Muscle of leg (tissue), 16 donors: ENCODE results near the gene C14orf39. TPM values are rescaled to one million over a fixed set of nuclear protein-coding genes. Genes with fewer than 3 reads are reported as not detected.

Experiments used
- DNase-seq: peaks from one replicate; pipeline ENCODE4 v3.0.0; 2013
- H3K27ac ChIP-seq: one replicate; pipeline ENCODE4 v1.5.1; 2013; ENCODE audit warnings: mild to moderate bottlenecking, low read length, control low read depth
- H3K27me3 ChIP-seq: one replicate; pipeline ENCODE4 v1.6.1; 2013; ENCODE audit warnings: low read length; ENCODE audit not compliant: control insufficient read depth, insufficient read depth
- H3K36me3 ChIP-seq: one replicate; pipeline ENCODE4 v1.6.1; 2013; ENCODE audit warnings: low read length; ENCODE audit not compliant: control insufficient read depth, insufficient read depth
- H3K4me1 ChIP-seq: one replicate; pipeline ENCODE4 v1.6.1; 2013; ENCODE audit warnings: low read length; ENCODE audit not compliant: control insufficient read depth, insufficient read depth
- H3K4me3 ChIP-seq: one replicate; pipeline ENCODE4 v1.5.1; 2013; ENCODE audit warnings: low read length, control low read depth
- H3K9me3 ChIP-seq: replicated peaks from 2 replicates; pipeline ENCODE4 v1.6.1; 2013; ENCODE audit warnings: low read depth, low read length; ENCODE audit not compliant: control insufficient read depth
- WGBS: methylation state at CpG from one replicate; pipeline ENCODE4 v1.1.5; 2013; ENCODE audit warnings: missing lambda C conversion rate; ENCODE audit not compliant: insufficient coverage; 5-methylcytosine and 5-hydroxymethylcytosine counted together
- long read RNA-seq, 11 donors: transcript quantifications; one replicate each; lab custom pipeline, GENCODE V29; 2026
- polyA plus RNA-seq, 8 donors: library from polyadenylated mRNA; unstranded; fragments of 120-200 nt; gene quantifications; one replicate each; pipeline versions ENCODE4 v1.2.1 to v1.2.3, GENCODE V29; 2013; ENCODE audit warnings: inconsistent platforms in 1 of 8, low replicate concordance in 1 of 8; ENCODE audit not compliant: insufficient read length in 8 of 8, insufficient read depth in 1 of 8
- total RNA-seq: library from RNA; stranded (reverse); fragments of 120-200 nt; gene quantifications from one replicate; pipeline ENCODE4 v1.2.4, GENCODE V29; 2013

C14orf39 gene, protein sequence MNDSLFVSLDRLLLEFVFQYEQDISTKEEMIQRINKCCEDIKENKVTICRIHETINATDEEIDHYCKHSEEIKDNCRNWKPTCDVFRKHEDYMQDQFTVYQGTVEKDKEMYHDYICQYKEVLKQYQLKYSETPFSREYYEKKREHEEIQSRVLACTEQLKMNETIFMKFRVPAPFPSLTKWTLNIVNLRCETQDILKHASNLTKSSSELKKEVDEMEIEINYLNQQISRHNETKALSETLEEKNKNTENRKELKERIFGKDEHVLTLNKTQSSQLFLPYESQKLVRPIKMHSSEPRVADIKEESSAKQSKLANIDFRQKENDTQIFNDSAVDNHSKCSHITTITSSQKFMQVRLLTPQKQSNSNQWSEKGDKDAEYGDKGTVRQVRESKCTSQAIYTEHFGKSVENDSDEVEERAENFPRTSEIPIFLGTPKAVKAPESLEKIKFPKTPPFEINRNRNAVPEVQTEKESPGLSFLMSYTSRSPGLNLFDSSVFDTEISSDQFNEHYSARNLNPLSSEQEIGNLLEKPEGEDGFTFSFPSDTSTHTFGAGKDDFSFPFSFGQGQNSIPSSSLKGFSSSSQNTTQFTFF
- 2.3 TPM for total RNA-seq
- 1 to 10 TPM in 7 of 8 donors, under 1 TPM in 1; 0.70 to 2.7 (median 2.0) TPM for polyA plus RNA-seq
- long read RNA-seq, donor 1 = 0 reads
- long read RNA-seq, donor 2 = 0 reads
- long read RNA-seq, donor 3 = 0 reads
- long read RNA-seq, donor 4, partial matches to known transcripts = 10 of 10 reads
- long read RNA-seq, donor 4, other reads (novel, unspliced or antisense) = 0 of 10 reads
- long read RNA-seq, donor 5 = 0 reads
- long read RNA-seq, donor 6 = 0 reads
- long read RNA-seq, donor 7 = 0 reads
- long read RNA-seq, donor 8 = 0 reads
- long read RNA-seq, donor 9 = 0 reads
- long read RNA-seq, donor 10 = 0 reads
- long read RNA-seq, donor 11 = 0 reads

DNA sequence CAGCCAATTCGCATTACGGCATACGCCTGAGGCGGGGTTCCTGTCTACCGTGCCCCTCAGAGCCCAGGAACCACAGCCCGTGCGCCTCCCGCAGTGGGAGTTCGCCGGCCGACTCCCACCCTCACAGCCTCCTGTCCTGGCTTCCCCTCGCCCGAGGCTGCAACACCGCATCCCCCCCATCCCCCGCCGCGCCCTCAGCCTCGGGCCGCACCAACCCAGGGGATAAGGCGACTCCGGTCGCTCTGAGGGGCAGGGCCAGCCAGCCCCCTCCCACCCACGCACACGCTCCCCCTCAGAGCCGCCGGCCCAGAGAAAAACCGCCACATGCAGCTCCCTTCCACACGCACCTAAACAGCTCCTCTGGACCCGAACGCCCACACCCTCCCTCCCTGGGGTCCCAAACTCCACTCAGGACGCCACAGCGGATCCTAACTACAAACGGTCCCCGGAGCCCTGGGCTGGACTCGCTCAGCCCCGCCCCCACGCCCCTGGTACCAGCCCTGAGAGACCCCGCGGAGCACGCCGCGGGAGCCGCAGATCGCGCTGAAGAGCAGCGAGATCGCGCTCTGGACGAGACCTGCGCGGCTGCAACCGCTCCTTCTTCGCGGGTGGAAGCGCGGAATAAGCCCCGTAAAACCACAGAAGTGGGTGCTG lies at the start of gene C14orf39:
C14orf39 (minus strand) TSS at position 466 of the 654 bp plus-strand sequence. CDS start 985 bp downstream, outside the sequence.
- H3K4me3 ChIP-seq = peak within 1 kb of the TSS; percentile 54
- DNase-seq = peak; percentile 81

DNA sequence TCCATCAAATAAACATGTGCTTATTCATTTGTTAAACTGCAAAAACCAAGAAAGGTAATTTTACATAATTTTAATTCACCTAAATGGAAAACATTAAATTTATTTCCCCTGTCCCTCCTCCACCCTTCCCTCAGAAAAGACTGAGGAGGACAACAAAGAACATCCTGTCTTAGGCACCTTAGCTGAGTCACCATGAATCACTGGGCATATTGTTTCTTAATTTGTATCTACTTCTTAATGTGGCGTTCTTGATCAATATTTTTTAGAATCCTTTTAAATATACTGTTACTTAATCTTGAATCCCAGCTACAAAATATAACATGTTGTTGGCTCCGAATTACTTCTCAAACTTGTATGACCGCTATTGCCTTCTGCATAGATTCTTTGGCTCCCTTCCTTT lies 46.6 kb upstream of the C14orf39 start:
- 30% methylated on average over 2 of the region's 3 CpGs for WGBS
- no peak for DNase-seq
- no peak overlapping the region for H3K27ac ChIP-seq
- H3K4me1 ChIP-seq = no peaks in the 10 kb centered on the region
- H3K27me3 ChIP-seq = no peaks in the 10 kb centered on the region
- H3K9me3 ChIP-seq = no peaks in the 10 kb centered on the region
- H3K36me3 ChIP-seq = no peaks in the 10 kb centered on the region
- no peak overlapping the region for H3K4me3 ChIP-seq

More for the DNA sequence above, at the start of gene C14orf39:
- WGBS = under 1% methylated on average over 57 of the region's 57 CpGs
- no peaks in the 10 kb centered on the region for H3K36me3 ChIP-seq
- no peaks in the 10 kb centered on the region for H3K9me3 ChIP-seq
- H3K27ac ChIP-seq = no peak within 1 kb of the TSS
- peaks cover 7% of the 10 kb centered on the region for H3K4me1 ChIP-seq
- H3K27me3 ChIP-seq = peaks cover 18% of the 10 kb centered on the region

DNA sequence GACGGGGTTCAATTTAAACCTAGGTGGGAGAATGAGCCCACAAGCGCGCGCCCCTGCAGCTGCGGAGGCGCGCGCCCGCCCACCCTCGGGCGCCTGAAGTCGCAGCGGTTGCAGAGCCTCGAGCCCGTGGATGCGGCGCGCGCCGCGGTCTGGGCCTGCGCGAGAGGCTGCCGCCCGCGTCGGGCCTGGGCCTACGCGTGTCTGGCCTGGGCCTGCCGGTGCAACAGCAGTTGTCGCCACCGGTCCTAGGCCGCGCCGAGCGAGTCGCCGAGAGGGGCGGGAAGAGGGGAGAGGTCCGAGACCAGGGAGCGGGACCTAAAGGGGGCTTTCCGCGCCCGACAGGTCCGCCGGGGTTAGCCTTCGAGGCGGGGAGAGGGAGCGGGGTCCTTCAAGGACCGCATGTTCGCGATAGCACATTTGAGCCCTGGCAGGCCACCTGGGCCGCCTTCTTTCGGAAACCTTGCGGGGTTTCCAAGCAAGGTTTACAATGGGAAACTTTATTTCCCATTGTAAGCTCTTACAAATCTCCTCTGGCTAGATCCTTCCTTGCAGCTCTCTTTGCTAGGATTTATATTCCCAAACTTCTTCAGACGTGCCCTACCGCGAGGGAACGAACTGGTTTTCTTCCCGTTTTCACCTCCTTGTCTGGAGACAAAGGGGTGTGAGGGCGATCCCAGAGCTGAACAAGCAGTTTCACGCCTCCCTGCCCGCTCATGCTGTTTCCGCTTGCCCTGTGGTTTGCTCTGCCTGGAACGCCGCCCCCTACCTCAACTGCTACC lies 29.8 kb upstream of the C14orf39 start:
- 8% methylated on average over 62 of the region's 66 CpGs for WGBS
- peak overlapping the region; percentile 65 for H3K27ac ChIP-seq
- DNase-seq = peak; percentile 68

DNA sequence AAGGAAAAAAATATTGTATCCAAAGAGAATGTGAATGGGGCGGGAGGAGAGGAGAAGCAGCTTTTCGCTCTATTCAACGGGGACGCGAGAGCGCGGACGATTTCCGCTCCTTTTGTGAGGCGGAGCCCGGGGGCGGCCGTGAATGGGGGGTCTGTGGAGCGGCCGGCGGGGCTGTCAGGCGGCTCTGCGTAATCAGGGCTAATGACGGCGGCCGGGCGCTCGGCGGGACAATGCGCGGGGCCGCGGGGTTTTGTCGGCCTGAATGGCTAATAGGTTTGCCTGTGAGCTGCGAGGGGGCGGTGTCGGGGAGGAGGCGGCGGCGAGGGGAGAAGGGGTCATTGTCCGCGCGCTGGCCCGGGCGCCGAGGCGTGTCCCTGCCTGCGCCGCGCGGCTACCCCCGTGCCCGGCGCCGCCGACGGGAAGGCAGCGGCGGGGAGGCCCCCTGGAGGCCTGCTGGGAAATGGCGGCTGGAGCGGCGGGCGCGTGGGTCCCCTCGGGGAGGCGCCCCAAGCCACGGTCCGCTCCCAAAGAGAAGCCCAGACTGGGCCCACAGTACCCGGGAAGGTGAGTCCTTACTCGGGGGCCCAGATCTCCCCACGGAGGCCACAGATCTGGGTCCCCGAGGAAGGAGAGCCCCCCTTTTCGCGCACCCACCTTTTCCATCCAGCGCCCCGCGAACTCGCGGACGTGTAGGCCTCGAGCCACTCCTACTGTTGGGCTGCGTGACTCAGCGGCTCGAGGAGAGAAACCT lies 29.1 kb upstream of the C14orf39 start:
- Histone ChIP-seq H3K27me3 (peaks cover 69% of the 10 kb centered on the region), H3K9me3 (no peaks in the 10 kb centered on the region), H3K4me1 (peaks cover 29% of the 10 kb centered on the region), H3K27ac (peak overlapping the region; percentile 65), H3K36me3 (no peaks in the 10 kb centered on the region), H3K4me3 (peak overlapping the region; percentile 56)
- under 1% methylated on average over 68 of the region's 79 CpGs for WGBS
- DNase-seq = peak; percentile 73

More for the DNA sequence above, 29.8 kb upstream of the C14orf39 start:
- Histone ChIP-seq H3K4me3 (peak overlapping the region; percentile 46), H3K4me1 (peaks cover 21% of the 10 kb centered on the region), H3K27me3 (peaks cover 63% of the 10 kb centered on the region), H3K36me3 (no peaks in the 10 kb centered on the region), H3K9me3 (no peaks in the 10 kb centered on the region)

DNA sequence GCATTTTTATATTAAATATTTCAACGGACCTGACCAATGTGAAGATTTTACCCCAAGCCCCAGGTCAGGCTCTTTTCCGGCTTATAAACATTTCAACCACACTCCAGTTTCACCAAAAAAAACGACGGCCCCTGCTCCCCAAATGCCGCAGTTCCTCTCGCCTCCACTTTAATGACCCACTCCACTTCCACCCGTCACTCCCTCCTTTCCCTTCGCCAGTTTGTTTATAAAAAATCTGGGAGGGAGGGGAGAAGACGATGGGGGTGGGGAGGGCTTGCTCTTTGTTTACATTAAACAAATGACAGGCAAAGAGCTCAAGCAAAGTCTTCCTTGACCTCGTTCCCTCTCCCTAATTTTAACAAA lies 28.5 kb upstream of the C14orf39 start:
- Histone ChIP-seq H3K27me3 (peaks cover 75% of the 10 kb centered on the region), H3K36me3 (no peaks in the 10 kb centered on the region), H3K27ac (peak overlapping the region; percentile 23), H3K4me3 (peak overlapping the region; percentile 56), H3K4me1 (peaks cover 35% of the 10 kb centered on the region), H3K9me3 (no peaks in the 10 kb centered on the region)
- WGBS = no CpG with 5 or more reads among the region's 10 CpGs
- peak; percentile 65 for DNase-seq

DNA sequence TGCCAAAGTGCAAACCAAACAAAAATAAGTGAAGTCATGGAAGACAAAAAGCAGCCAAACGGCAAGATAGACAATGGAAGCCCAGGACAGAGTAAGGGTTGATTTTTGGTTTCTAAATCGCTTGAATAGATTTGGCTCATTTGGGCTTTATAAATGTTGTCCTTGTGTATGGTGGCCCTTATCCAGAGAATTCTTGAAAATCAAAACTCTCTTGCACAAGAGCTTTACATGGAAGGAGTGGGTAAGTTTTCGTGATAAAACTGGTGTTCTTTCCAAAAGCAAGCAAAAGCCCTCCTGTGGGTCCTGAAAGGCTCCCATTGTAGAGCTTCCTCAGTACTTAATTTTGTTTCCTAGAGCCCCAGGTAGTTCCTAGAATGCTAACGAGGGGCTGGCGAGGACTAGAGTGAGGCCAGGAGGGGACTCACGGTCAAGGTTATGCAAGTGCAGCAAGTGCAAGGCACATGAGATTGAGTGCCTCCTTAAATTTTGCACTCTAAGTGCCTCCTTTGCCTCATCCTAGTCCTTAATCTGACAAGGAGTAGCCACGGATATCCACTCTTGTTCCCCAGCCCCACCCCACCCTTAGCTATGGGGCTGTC lies 27.2 kb upstream of the C14orf39 start:
- peaks cover 84% of the 10 kb centered on the region for H3K27me3 ChIP-seq
- H3K36me3 ChIP-seq = no peaks in the 10 kb centered on the region
- no peak overlapping the region for H3K4me3 ChIP-seq
- H3K27ac ChIP-seq = no peak overlapping the region
- H3K9me3 ChIP-seq = no peaks in the 10 kb centered on the region
- 14% methylated on average over 4 of the region's 7 CpGs for WGBS
- no peak for DNase-seq
- peaks cover 45% of the 10 kb centered on the region for H3K4me1 ChIP-seq

DNA sequence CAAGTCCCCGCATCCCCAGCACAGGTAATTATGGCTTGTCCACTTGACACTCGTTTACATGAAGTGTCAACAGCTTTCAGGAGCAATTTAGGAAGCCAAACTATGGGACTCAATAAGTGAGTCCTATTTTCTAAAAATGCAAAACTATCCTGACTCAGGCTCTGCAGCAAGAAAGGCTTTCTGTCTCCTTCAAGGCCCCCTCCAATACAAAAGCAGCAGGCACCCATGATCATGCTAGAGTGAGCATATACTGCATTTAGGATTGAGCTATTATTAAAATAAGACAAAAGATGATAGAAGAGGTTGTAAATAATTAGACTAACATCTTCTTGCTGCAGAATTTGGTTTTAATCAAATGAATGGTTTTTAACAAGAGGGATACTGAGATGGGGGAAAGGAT lies 26.3 kb upstream of the C14orf39 start:
- 37% methylated on average over 2 of the region's 2 CpGs for WGBS
- Histone ChIP-seq H3K4me1 (peaks cover 45% of the 10 kb centered on the region), H3K4me3 (no peak overlapping the region), H3K27ac (no peak overlapping the region), H3K9me3 (no peaks in the 10 kb centered on the region), H3K27me3 (peaks cover 88% of the 10 kb centered on the region), H3K36me3 (no peaks in the 10 kb centered on the region)
- no peak for DNase-seq

DNA sequence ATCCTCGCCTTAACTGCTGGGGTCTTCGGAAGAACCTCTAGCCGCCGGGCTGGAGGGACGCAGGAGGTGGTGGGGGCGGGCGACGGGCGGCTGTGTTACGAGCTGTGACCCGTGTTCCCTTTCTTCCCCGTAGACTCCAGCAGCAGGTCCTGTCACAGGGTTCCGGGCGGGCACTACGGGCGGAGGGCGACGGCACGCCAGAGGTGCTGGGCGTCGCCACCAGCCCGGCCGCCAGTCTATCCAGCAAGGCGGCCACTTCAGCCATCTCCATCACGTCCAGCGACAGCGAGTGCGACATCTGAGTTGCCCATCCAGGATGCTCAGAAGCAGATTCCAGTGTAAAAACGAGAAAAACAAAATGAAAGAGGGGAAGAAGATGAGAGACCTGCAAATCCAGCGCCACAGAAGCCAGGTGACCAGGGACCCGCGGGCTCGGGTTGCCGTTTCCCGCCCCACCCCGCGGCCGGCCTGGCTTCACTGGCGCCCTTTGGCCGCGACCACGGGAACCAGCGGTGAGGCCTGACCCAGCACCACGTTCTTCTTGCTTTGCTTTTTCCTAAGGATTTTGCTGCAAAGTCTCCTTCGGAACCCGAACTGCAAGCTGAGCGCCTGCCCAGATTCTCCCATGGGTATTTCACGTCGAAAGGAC lies 25.2 kb upstream of the C14orf39 start:
- 11% methylated on average over 41 of the region's 49 CpGs for WGBS
- H3K4me1 ChIP-seq = peaks cover 49% of the 10 kb centered on the region
- no peak overlapping the region for H3K27ac ChIP-seq
- H3K27me3 ChIP-seq = peaks cover 90% of the 10 kb centered on the region
- no peaks in the 10 kb centered on the region for H3K36me3 ChIP-seq
- no peaks in the 10 kb centered on the region for H3K9me3 ChIP-seq
- H3K4me3 ChIP-seq = no peak overlapping the region
- DNase-seq = peak; percentile 5
